ENCODE measurements around the gene NUBPL.
"Not testable (repeated sequence)": the region's sequence is repeated elsewhere in the genome, so short reads cannot be mapped to it uniquely, and the experiment has no call there.

Gene NUBPL

DNA sequence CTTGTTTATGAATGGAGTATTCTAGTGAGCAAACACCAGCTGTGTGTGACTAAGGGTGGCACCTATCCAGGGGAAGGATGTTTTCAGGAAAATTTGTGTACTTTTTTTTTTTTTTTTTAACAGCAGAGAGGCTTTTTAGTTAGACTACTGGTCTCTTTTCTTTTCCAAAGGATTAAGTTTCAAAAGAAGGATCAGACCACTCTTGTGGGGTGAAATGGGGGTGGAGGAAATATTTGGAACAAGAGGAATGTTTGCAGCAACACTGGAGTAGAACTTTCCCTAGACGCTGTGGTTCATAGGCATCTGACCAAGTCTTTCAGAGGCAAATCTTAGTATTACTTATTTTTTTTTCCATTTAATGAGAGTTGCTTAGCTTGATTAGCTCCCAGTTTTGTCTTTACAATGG is 21.1 kb downstream of the NUBPL start:
- no peak overlapping the region for H3K9ac ChIP-seq (ENCODE audit: low read length)
- no peak overlapping the region for H3K4me3 ChIP-seq (ENCODE audit: low read length)
- no peaks in the 10 kb centered on the region for H3K4me1 ChIP-seq (ENCODE audit: control insufficient read depth, insufficient read depth, low read length)
- no peaks in the 10 kb centered on the region for H3K27me3 ChIP-seq (ENCODE audit: control insufficient read depth, insufficient read depth, low read length)
- no peak overlapping the region for H3K27ac ChIP-seq (ENCODE audit: low read depth, low read length)
- no peaks in the 10 kb centered on the region for H3K36me3 ChIP-seq (ENCODE audit: control insufficient read depth, insufficient read depth, low read length)

DNA sequence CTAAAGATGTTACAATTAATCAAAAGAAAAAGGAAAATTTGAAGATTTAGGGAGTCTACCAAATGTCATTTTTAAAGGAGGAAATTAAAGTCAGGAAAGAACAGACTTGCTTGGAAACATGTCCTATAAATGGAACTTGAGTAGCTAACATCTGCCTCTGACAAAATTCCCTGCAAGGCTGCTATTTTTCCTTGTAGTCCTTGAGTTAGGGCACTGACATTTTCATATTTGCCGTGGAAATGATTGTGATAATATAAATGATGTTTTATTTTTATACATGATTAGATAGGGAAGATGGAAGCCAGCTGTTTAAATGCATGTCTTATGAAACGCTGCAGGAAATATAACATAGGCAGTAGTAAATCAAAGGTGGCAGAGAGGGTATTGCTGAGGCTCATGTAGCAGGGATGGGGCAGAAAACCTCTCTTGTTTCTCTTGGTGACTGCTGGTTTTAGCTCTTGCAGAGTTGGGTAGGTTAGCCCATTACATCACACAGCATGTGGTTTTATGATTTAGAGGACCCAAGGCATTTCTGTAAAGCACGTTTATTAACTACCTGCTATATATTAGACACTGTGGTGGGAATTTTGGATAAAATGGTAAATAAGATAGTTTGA is 21.7 kb downstream of the NUBPL start:
- Histone ChIP-seq H3K27ac (ENCODE audit: low read depth, low read length) (no peak overlapping the region), H3K4me3 (ENCODE audit: low read length) (no peak overlapping the region), H3K9ac (ENCODE audit: low read length) (no peak overlapping the region), H3K36me3 (ENCODE audit: control insufficient read depth, insufficient read depth, low read length) (no peaks in the 10 kb centered on the region), H3K27me3 (ENCODE audit: control insufficient read depth, insufficient read depth, low read length) (no peaks in the 10 kb centered on the region), H3K4me1 (ENCODE audit: control insufficient read depth, insufficient read depth, low read length) (no peaks in the 10 kb centered on the region)

DNA sequence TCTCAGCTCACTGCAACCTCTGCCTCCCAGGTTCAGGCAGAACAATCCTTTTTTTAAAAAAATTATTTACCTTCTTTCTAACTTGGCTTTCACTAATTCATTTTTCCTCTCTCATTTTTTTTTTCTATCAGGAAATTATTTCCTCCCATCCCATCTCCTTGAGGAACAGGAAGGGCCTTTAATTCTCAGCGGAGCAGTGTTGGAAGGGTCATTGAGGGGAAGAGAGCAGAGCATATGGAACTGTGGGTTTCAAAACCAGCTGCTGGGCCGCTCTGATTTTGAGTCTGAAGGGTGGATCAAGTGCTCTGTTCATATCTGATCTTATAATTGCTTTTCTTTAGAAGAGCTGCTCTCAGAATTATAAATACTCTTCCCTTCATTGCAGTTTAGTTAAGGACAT is 29.0 kb downstream of the NUBPL start:
- Histone ChIP-seq H3K4me1 (ENCODE audit: control insufficient read depth, insufficient read depth, low read length) (no peaks in the 10 kb centered on the region), H3K27ac (ENCODE audit: low read depth, low read length) (no peak overlapping the region), H3K9ac (ENCODE audit: low read length) (no peak overlapping the region), H3K27me3 (ENCODE audit: control insufficient read depth, insufficient read depth, low read length) (no peaks in the 10 kb centered on the region), H3K36me3 (ENCODE audit: control insufficient read depth, insufficient read depth, low read length) (no peaks in the 10 kb centered on the region), H3K4me3 (ENCODE audit: low read length) (no peak overlapping the region)

DNA sequence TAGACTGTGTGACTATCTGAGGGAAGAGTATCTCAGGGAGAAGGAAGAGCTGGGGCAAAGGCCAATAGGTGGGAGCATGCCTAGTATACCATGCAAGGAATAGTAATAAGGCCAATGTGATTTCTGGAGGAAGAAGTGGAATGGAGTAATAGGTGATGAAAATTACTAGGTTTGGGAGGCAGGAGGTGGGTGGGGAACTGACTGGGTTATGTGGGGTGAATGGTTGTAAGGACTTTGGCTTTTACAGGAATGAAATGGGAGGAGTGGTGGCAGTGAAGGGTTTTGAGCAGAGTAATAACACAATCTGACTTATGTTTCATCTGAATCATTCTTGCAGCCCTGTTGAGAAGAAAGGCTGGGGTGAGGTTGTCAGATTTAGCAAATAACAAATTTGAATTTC is 30.9 kb downstream of the NUBPL start:
- Histone ChIP-seq H3K27me3 (ENCODE audit: control insufficient read depth, insufficient read depth, low read length) (no peaks in the 10 kb centered on the region), H3K27ac (ENCODE audit: low read depth, low read length) (no peak overlapping the region), H3K36me3 (ENCODE audit: control insufficient read depth, insufficient read depth, low read length) (no peaks in the 10 kb centered on the region), H3K9ac (ENCODE audit: low read length) (no peak overlapping the region), H3K4me3 (ENCODE audit: low read length) (no peak overlapping the region), H3K4me1 (ENCODE audit: control insufficient read depth, insufficient read depth, low read length) (peaks cover 6% of the 10 kb centered on the region)

DNA sequence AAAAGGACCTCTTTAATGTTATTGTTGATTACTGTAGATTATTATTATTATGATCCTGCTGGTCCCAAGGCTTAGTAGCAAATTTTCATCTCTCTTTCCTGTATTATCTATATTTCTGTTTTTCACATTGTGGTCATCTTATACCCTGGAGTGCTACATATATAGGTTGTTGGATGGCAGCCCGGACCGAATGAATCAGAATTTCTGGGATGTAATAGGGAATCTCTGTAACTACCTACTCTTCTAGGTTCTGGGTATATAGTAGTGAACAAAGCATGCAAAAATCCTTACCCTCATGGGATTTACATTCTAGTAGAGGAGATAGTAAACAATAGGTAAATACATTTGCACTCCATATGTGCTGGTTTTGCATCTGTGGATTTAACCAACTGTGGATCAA is 31.4 kb downstream of the NUBPL start:
- H3K27ac ChIP-seq (ENCODE audit: low read depth, low read length), result no peak overlapping the region
- H3K36me3 ChIP-seq (ENCODE audit: control insufficient read depth, insufficient read depth, low read length), result no peaks in the 10 kb centered on the region
- no peaks in the 10 kb centered on the region for H3K27me3 ChIP-seq (ENCODE audit: control insufficient read depth, insufficient read depth, low read length)
- no peak overlapping the region for H3K4me3 ChIP-seq (ENCODE audit: low read length)
- H3K4me1 ChIP-seq (ENCODE audit: control insufficient read depth, insufficient read depth, low read length), result peaks cover 6% of the 10 kb centered on the region
- H3K9ac ChIP-seq (ENCODE audit: low read length), result no peak overlapping the region

DNA sequence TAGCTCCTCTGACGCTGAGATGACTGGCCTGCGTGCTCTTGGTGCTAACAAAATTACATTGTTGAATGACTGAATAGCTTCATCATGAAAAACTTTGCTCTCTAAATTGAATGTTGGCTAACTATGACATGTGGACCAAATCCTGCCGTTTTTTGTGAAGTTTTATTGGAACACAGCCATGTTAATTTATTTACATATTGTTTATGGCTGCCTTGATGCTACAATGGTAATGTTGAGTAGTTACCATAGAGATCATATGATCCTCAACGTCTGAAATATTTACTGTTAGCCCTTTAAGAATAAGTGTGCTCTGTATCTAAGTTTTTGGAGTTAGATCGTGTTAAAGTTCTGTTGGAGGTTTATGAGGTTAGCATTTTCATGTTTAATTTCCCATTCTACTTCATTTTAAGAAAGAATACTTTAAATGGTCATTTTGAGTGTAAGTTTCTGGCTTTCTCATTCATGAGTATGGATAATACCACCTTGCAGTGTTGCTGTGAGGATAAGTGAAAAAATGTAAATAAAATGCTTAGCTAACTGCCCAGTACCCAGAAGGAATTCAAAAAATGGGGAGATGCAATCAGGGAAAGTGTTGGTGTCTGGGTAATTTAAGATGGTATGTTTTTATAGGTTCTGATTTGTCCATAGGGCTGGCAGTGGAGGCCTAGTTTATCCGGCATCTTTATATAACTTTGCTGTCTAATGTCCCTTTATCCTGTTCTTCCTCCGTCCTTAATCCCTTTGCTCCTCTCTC is 35.3 kb downstream of the NUBPL start:
- Histone ChIP-seq H3K27me3 (ENCODE audit: control insufficient read depth, insufficient read depth, low read length) (no peaks in the 10 kb centered on the region), H3K4me1 (ENCODE audit: control insufficient read depth, insufficient read depth, low read length) (peaks cover 6% of the 10 kb centered on the region), H3K27ac (ENCODE audit: low read depth, low read length) (no peak overlapping the region), H3K9ac (ENCODE audit: low read length) (no peak overlapping the region), H3K36me3 (ENCODE audit: control insufficient read depth, insufficient read depth, low read length) (no peaks in the 10 kb centered on the region), H3K4me3 (ENCODE audit: low read length) (no peak overlapping the region)

DNA sequence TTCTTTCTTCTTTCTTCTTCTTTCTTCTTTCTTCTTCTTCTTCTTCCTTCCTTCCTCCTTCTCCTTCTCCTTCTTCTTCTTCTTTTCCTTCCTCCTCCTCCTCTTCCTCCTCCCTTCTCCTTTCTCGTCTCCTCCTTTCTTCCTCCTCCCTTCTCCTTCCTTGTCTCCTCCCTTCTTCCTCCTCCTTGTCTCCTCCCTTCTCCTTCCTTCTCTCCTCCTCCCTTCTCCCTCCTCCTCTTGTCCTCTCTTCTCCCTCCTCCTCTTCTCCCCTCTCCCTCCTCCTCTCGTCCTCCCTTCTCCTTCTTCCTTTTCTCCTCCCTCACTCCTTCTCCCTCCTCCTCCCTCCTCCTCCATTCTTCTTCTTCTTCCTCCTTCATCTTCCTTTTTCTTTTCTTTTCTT is 44.5 kb downstream of the NUBPL start:
- Histone ChIP-seq H3K27me3 (ENCODE audit: control insufficient read depth, insufficient read depth, low read length) (no peaks in the 10 kb centered on the region), H3K36me3 (ENCODE audit: control insufficient read depth, insufficient read depth, low read length) (no peaks in the 10 kb centered on the region), H3K4me3 (ENCODE audit: low read length) (no peak overlapping the region), H3K4me1 (ENCODE audit: control insufficient read depth, insufficient read depth, low read length) (no peaks in the 10 kb centered on the region), H3K27ac (ENCODE audit: low read depth, low read length) (no peak overlapping the region), H3K9ac (ENCODE audit: low read length) (no peak overlapping the region)

DNA sequence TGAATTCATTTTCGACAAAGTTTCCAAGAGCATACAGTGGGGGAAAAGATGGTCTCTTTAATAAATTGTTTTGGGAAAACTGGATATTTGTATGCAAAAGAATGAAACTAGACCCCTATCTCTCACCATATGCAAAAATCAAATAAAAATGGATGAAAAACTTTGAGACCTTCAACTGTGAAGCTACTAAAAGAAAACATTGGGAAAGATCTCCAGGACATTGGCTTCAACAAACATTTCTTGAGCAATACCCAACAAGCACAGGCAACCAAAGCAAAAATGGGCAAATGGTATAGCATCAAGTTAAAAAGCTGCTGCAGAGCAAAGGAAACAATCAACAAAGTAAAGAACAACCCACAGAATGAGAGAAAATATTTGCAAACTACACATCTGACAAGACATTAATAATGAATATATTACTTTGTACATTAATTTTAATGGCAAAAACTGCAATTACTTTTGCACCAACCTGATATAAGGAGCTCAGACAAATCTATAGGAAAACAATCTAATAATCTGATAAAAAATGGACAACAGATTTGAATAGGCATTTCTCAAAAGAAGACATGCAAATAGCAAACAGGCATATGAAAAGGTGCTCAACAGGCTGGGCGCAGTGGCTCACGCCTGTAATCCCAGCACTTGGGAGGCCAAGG is 50.7 kb downstream of the NUBPL start:
- no peak overlapping the region for H3K9ac ChIP-seq (ENCODE audit: low read length)
- no peaks in the 10 kb centered on the region for H3K27me3 ChIP-seq (ENCODE audit: control insufficient read depth, insufficient read depth, low read length)
- H3K27ac ChIP-seq (ENCODE audit: low read depth, low read length), result no peak overlapping the region
- H3K4me1 ChIP-seq (ENCODE audit: control insufficient read depth, insufficient read depth, low read length), result no peaks in the 10 kb centered on the region
- no peaks in the 10 kb centered on the region for H3K36me3 ChIP-seq (ENCODE audit: control insufficient read depth, insufficient read depth, low read length)
- no peak overlapping the region for H3K4me3 ChIP-seq (ENCODE audit: low read length)

DNA sequence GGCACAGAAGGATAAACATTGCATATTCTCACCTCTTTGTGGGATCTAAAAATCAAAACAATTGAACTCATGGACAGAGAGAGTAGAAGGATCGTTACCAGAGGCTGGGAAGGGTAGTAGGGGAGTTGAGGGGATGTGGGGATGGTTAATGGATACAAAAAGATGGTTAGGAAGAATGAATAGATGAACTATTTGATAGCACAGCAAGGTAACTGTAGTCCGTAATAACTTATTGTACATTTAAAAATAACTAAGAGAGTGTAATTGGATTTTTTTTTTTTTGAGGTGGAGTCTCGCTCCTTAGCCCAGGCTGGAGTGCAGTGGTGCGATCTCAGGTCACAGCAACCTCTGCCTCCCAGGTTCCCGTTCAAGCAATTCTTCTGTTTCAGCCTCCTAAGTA is 52.0 kb downstream of the NUBPL start:
- H3K36me3 ChIP-seq (ENCODE audit: control insufficient read depth, insufficient read depth, low read length), result no peaks in the 10 kb centered on the region
- no peaks in the 10 kb centered on the region for H3K27me3 ChIP-seq (ENCODE audit: control insufficient read depth, insufficient read depth, low read length)
- H3K4me3 ChIP-seq (ENCODE audit: low read length), result no peak overlapping the region
- no peak overlapping the region for H3K9ac ChIP-seq (ENCODE audit: low read length)
- H3K4me1 ChIP-seq (ENCODE audit: control insufficient read depth, insufficient read depth, low read length), result no peaks in the 10 kb centered on the region
- H3K27ac ChIP-seq (ENCODE audit: low read depth, low read length), result no peak overlapping the region

DNA sequence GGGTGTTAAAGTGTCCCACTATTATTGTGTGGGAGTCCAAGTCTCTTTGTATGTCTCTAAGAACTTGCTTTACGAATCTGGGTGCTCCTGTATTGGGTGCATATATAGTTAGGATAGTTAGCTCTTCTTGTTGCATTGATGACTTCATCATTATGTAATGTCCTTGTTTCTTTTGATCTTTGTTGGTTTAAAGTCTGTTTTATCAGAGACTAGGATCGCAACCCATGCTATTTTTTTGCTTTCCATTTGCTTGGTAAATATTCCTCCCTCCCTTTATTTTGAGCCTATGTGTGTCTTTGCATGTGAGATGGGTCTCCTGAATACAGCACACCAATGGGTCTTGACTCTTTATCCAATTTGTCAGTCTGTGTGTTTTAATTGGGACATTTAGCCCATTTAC is 57.7 kb downstream of the NUBPL start:
- not testable (repeated sequence) for H3K27ac ChIP-seq (ENCODE audit: low read depth, low read length); H3K27me3 ChIP-seq (ENCODE audit: control insufficient read depth, insufficient read depth, low read length); H3K36me3 ChIP-seq (ENCODE audit: control insufficient read depth, insufficient read depth, low read length); H3K9ac ChIP-seq (ENCODE audit: low read length); H3K4me3 ChIP-seq (ENCODE audit: low read length); H3K4me1 ChIP-seq (ENCODE audit: control insufficient read depth, insufficient read depth, low read length)

DNA sequence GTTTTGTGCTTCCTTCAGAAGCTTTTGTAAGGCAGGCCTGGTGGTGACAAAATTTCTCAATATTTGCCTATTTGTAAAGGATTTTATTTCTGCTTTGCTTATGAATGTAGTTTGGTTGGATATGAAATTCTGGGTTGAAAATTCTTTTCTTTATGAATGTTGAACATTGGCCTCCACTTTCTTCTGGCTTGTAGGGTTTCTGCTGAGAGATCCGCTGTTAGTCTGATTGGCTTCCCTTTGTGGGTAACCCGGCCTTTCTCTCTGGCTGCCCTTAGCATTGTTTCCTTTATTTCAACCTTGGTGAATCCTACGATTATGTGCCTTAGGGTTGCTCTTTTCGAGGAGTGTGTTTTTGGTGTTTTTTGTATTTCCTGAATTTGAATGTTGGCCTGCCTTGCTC is 58.2 kb downstream of the NUBPL start:
- Histone ChIP-seq H3K27me3 (ENCODE audit: control insufficient read depth, insufficient read depth, low read length) (no peaks in the 10 kb centered on the region), H3K36me3 (ENCODE audit: control insufficient read depth, insufficient read depth, low read length) (peaks cover 5% of the 10 kb centered on the region), H3K27ac (ENCODE audit: low read depth, low read length) (no peak overlapping the region), H3K4me3 (ENCODE audit: low read length) (no peak overlapping the region), H3K9ac (ENCODE audit: low read length) (no peak overlapping the region), H3K4me1 (ENCODE audit: control insufficient read depth, insufficient read depth, low read length) (no peaks in the 10 kb centered on the region)

DNA sequence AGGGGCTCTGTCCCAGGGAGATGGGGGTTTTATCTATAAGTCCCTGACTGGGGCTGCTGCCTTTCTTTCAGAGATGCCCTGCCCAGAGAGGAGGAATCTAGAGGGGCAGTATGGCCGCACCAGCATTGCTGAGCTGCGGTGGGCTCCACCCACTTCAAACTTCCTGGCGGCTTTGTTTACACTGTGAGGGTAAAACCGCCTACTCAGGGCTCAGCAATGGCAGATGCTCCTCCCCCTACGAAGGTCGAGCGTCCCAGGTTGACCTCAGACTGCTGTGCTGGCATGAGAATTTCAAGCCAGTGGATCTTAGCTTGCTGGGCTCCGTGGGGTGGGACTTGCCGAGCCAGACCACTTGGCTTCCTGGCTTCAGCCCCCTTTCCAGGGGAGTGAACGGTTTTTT is 59.7 kb downstream of the NUBPL start:
- not testable (repeated sequence) for H3K4me1 ChIP-seq (ENCODE audit: control insufficient read depth, insufficient read depth, low read length); H3K27me3 ChIP-seq (ENCODE audit: control insufficient read depth, insufficient read depth, low read length); H3K27ac ChIP-seq (ENCODE audit: low read depth, low read length); H3K36me3 ChIP-seq (ENCODE audit: control insufficient read depth, insufficient read depth, low read length); H3K9ac ChIP-seq (ENCODE audit: low read length); H3K4me3 ChIP-seq (ENCODE audit: low read length)

DNA sequence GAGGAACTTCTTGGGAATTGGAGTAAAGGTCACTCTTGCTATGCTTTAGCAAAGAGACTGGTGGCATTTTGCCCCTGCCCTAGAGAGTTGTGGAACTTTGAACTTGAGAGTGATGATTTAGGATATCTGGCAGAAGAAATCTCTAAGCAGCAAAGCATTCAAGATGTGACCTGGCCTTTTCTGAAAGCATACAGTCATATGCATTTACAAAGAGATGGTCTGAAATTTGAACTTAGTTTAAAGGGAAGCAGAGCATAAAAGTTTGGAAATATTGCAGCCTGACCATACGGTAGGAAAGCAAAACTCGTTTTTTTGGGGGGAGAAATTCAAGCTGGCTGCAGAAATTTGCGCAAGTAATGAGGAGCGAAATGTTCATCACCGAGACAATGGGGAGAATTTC is 60.9 kb downstream of the NUBPL start:
- H3K27me3 ChIP-seq (ENCODE audit: control insufficient read depth, insufficient read depth, low read length), result no peaks in the 10 kb centered on the region
- H3K4me3 ChIP-seq (ENCODE audit: low read length), result no peak overlapping the region
- no peaks in the 10 kb centered on the region for H3K4me1 ChIP-seq (ENCODE audit: control insufficient read depth, insufficient read depth, low read length)
- H3K27ac ChIP-seq (ENCODE audit: low read depth, low read length), result no peak overlapping the region
- no peak overlapping the region for H3K9ac ChIP-seq (ENCODE audit: low read length)
- peaks cover 5% of the 10 kb centered on the region for H3K36me3 ChIP-seq (ENCODE audit: control insufficient read depth, insufficient read depth, low read length)

Data from rectal smooth muscle tissue (tissue), 1 donor.